Inflammatory macrophage (primary cell): Measurements from ENCODE around the gene VAC14.
"Not testable (repeated sequence)": the region's sequence is repeated elsewhere in the genome, so short reads cannot be mapped to it uniquely, and the experiment has no call there.

Source experiments
- DNase-seq, 2 donors: peaks; one replicate each; pipeline ENCODE4 v3.0.0-alpha.2; 2020 to 2022

Gene VAC14

DNA sequence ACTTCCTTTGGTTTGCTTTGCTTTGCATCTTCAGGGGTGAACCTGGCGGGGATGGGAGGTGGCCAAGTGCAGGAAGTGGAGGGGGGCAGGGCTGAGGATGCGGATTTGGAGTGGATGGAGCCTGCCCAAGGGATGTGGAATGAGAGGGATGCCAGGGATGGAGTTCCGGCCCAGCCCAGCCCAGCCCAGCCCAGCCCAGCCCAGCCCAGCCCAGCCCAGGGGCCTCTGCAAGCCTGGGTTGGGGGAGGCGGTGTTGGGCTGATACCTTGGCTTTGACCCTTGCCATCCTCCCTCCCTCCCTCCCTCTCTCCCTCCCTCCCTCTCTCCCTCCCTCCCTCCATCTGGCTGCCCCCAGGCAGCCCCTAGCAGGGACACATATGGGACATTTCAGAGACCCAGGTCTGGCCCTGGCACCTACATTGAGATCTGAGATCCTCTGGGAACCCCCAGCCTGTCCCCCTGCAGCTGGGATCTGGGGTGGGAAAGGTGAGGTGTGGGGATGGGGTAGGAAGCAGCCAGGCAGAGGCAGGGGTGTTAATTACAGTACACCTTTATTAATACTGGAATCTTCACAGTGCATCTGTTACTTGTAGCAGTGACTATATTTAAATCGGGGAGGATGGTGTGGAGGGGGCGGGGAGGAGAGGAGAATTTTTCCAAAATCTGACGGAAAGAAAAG lies 140.1 kb downstream of the VAC14 start:
- no peak for DNase-seq

DNA sequence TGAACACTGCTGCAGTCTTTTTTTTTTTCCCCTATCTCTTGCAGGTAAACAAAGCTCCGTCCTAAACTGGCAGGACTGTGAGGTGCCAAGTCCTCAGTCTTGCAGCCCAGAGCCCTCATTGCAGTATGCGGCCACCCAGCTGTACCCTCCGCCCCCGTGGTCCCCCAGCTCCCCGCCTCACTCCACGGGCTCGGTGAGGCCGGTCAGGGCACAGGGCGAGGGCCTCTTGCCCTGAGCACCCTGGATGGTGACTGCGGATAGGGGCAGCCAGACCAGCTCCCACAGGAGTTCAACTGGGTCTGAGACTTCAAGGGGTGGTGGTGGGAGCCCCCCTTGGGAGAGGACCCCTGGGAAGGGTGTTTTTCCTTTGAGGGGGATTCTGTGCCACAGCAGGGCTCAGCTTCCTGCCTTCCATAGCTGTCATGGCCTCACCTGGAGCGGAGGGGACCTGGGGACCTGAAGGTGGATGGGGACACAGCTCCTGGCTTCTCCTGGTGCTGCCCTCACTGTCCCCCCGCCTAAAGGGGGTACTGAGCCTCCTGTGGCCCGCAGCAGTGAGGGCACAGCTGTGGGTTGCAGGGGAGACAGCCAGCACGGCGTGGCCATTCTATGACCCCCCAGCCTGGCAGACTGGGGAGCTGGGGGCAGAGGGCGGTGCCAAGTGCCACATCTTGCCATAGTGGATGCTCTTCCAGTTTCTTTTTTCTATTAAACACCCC lies 140.8 kb downstream of the VAC14 start:
- no peak for DNase-seq

DNA sequence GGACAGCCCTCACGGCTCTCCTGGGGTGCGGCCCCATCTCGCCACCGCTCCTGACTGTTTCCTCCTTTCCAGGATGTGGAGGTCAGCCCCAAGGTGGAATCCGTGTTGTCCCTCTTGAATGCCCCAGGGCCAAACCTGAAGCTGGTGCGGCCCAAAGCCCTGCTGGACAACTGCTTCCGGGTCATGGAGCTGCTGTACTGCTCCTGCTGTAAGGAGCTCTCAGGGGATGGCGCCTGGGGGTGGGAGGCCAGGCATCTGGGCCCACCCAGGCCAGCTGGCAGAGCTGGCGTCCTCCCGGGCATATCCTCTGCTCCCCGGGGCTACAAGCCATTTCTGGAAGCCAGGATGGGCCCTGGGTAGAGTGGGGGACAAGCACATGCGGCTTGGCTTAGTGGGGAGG lies 141.4 kb downstream of the VAC14 start:
- no peak for DNase-seq

DNA sequence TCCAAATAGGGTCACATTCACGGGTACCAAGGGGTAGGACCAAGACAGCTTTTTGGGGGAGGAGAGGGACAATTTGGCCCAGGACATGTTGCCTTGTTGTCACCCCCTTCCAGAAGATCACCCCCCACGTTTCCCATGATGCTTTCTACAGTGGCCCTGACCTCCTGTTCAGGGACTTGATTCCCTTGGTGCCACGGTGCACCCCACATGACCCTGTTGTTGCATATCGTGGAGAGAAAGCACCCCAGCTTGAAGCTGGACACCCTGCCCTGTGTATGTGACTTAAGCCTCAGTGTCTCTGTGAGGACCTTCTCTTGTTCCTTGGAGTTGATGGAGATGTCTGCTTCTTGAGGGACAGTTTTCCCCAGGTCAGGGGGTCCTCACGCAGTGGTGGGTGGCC lies 142.0 kb downstream of the VAC14 start:
- no peak for DNase-seq

DNA sequence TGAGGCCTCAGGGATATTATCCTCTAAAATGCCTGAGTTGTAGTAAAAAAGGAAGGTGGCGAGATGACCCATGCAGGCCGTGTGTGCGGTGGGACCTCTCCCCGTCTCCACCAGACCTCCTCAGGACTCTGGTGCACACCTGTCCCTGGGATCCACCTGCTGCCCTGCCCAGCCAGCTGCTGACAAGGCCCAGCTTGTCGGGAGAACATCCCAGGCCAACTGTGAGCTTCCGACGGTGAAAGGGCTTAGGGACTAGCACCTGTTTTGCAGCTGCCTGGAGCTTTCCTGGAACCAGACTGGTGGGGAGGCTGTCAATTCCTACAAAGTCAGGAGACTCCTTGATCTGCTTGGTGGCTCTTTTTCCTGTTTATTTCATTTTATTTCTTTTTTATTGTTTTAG lies 143.0 kb downstream of the VAC14 start:
- DNase-seq = no peak

DNA sequence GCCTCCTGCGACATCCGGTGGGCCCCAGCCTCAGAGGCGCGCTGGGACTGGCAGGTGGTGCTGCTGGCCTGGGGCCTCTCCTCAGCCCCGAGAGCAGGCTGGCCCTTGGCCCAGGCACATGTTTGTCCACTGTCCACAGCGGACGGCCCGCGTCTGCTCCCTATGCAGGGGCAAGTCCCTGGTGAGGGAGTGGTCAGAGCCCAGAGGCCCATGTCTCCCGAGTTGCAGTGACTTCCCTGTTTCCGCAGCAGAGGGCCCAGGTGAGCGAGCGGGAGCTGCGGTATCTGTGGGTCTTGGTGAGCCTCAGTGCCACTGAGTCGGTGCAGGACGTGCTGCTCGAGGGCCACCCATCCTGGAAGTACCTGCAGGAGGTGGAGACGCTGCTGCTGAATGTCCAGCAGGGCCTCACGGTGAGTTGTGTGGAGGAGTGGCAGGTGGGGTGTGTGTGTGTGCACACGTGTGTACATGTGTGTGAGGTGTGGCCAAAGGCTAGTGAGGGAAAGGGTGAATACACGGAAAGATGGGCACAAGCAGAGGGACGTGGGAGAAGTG lies 144.2 kb downstream of the VAC14 start:
- DNase-seq = no peak

DNA sequence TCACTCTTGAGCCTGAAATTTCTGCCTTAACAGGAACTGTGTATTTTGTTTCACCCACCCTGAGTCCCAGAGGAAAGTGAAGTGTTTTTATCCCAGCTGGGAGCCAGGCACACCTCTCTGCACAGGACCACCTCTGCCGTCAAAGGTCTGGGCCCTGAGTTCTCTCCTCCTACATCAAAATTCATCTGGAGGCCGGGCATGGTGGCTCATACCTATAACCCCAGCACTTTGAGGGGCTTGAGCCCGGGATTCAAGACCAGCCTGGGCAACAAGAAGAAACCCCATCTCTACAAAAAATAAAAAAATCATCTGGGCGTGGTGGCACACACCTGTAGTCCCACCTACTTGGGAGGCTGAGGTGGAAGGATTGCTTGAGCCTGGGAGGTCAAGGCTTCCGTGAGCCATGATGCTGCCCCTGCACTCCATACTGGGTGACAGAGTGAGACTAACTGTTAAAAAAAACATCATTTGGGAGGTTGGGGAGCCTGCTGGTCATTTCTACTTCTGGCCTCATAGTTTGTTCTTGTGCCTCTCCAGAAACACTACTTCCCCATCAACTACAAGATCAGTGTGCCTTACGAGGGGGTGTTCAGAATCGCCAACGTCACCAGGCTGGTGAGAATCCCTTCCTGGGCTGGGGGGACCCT lies 144.8 kb downstream of the VAC14 start:
- no peak for DNase-seq

DNA sequence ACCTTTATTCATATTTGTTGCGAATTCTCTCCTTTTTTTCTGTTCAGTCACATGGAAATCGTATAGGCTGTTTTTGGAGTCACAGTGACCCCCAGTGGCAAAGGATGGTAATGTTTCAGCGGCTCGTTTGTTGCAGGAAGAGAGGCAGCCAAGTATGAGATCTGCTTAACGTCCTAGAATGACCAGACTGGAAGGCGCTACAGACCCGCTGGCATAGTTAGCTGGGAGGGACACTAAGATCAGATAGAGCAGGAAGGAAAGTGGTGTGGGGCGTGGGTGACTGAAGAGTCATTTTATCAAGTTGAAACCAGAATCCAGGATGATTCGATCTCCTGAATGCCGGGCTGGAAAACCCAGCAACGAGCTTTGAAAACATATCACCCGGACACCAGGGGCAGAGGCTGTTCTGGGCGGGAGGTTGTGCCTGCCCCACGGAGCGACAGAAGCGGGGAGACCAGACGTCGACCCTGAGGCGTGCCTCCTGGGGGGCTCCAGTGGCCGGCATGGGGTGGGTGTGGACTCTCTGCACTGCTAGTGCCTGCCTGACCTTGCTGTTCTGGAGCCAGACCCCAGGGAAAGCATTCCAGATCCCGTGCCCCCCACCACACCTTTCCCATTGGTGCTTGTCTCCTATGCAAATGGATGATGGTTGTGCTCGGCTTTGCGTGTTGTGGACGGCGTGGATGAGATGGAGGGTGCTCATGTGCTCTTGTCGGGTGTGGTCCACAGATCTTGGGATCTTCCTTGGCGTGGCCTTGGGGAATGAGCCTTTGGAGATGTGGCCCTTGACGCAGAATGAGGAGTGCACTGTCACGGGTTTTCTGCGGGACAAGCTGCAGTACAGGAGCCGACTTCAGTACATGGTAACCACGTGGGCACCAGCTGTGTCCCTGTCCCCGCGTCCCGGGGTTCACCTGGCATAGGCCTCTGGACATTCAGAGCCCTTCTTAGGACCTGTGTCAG lies 146.9 kb downstream of the VAC14 start:
- DNase-seq = peak; percentile 80 to 87

DNA sequence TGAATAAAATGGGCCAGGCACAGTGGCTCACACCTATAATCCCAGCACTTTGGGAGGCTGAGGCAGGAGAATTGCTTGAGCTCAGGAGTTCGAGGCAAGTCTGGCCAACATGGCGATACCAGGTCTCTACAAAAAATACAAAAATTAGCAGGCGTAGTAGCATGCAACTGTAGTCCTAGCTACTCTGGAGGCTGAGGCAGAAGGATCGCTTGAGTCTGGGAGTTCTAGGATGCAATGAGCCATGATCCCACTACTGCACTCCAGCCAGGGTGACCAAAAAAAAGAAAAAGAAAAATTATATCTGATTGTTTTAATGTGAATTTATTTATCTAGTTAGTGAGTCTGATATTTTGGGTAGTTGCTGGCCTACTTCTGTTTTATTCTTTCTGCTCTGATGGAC lies 147.6 kb downstream of the VAC14 start:
- DNase-seq = no peak

DNA sequence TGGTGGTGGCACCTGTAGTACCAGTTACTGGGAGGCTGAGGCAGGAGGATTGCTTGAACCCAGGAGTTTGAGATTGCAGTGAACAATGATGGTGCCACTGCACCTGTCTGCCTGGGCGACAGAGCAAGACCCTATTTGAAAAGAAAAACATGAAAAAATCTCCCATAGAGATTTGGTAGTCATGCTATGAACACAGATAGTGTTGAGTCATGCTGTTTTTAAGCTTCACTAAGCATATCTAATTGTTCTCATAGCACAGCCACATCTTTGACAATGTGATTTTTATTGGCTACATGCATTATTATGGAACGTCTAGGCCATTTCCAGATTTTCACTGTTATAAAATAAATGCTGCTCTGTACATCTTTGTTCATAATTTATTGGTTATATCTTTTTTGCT lies 148.6 kb downstream of the VAC14 start:
- DNase-seq = no peak

DNA sequence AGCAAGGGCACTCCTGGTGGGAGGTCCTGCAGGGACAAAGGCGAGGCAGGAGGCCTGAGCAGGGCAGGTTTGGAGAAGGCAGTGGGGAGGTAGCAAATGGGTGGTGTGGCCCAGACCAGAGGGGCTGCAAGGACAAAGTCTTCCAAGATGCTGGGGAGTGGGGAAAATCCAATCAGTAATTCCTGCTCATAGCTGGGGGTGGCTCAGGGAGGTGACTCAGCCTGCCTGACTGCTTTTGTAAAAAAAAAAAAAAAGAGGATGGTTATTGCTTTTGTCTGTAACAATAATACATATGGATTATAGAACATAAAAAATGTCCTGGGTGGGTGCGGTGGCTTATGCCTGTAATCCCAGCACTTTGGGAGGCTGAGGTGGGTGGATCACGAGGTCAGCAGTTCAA lies 149.4 kb downstream of the VAC14 start:
- no peak for DNase-seq

DNA sequence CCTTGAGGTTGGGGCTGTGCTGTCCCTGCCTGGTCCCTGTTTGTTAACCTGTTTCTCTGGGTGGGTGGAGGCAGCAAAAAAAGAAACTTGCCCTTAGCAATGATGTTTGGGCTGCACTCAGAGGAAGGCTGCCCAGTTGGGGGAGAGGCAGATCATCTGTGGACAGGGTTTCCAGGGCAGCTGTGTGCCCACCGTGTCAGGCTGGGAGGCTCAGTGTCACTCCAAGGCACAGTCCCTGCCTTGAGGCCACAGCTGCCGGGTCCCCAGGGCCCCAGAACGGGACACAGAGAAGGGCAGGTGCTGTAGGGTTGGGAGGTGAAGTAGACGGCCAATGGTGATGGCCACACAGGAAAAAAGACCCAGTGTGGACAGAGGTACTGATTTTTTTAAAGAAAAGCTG lies 150.7 kb downstream of the VAC14 start:
- DNase-seq = no peak

DNA sequence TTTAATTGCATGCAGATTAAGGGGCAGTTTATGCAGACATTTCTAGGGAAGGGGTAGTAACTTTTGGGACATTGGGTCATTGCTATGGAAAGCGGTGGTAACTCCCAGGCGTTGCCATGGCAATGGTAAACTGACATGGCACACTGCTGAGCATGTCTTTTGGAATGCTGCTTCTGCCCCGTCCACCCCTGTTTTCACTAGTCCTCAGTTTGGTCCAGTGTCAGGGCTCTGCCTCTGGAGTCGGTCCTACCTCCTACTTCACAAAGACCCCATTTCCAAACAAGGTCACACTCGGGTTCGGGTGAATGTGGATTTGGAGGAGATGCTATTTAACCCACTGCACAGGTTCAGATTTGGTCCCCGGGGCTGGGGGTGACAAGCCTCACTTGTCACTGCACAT lies 151.7 kb downstream of the VAC14 start:
- DNase-seq = no peak

DNA sequence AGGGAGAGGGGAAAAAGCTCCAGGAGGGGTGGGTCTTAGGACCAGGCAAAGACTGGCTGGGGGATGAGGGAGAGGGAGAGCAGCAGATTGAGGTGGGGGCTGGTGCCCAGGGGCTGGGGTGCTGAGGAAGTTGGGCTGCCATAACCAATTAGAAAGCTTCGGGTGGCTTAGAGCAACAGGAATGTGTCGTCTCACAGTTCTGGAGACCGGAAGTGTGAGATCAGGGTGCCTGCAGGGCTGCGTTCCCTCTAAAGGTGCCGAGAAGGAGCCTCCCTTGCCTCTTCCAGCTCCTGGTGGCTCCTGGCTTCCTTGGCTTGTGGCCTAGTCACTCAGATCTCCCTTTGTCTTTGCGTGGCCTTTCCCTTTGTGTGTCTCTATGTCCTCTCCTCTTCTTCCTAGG lies 152.4 kb downstream of the VAC14 start:
- DNase-seq = no peak

DNA sequence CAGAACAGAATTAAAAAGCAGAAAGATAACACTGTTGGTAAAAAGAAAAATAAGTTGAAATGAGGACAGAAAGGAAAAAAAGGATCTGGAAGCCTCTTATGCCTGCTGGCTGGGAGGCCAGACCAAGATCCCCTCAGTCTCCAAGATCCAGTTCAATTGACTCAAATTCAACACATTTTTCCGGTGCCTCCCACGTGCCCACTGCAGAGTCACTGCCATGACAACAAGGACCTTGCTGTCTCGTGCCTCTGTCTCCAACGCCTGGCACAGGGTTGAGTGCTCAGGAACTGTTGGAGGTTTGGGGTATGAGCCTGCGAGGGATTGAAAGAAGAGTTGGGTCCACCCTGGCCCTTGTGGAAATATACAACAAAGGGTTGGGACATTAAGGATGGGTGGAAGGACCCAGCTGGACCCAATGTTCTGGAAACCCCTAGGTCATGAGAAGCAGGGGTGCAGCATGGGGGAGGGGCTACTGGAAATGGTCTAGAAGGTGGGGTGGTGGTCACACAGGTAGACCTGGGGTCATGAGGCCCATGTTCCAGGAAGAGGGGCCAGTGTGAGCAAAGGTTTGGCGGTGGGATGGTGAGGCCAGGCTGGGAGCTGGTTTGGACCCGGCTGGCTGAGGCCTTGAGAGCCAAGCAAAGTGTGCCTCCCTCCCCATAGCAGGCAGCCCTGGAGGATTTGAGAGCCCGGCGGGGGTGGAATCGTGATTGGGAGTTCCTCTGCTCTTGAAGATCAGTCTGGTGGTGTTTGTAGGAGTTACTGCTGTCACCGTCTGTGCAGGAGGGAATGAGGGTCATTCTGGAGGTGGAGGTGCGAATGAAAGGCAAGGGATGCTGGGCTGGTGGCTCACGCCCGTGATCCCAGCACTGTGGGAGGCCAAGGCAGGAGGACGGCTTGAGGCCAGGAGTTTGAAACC lies 153.3 kb downstream of the VAC14 start:
- DNase-seq = no peak

DNA sequence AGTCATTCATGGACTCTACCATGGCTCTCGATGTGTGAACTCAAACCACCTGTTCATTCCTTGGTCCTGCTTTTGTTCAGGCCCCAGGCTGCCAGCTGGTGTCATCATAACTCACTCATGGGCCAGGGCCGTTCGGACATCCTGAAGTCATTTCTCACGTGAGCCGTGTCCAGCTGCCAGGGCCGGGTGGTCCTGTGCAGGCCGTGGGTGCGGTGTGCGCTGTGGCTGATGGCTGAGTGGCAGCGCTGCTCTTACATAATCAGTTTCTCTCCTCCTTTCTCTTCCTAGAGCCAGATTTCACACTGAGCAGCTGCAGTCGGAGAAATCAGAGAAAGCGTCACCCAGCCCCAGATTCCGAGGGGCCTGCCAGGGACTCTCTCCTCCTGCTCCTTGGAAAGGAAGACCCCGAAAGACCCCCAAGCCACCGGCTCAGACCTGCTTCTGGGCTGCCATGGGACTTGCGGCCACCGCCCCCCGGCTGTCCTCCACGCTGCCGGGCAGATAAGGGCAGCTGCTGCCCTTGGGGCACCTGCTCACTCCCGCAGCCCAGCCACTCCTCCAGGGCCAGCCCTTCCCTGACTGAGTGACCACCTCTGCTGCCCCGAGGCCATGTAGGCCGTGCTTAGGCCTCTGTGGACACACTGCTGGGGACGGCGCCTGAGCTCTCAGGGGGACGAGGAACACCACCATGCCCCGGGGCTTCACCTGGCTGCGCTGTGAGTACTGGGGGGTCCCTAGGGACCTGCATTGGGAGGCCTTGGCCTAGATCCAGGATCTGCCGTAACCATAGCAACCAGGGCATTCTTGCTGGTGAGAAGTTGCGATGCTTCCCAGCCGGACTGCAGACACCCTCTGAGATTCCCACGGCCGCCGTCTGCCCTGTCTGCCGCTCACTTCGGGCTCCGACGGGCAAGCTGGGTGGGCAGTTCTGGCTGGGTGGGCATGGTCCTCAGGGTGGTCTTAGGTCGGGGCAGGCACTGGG lies 154.4 kb downstream of the VAC14 start, which contains the start of gene IL34:
Gene IL34, plus strand, starts transcription at position 300 of the 982 bp plus-strand sequence. Its CDS starts 389 bp downstream, at position 689.
- no peak for DNase-seq

DNA sequence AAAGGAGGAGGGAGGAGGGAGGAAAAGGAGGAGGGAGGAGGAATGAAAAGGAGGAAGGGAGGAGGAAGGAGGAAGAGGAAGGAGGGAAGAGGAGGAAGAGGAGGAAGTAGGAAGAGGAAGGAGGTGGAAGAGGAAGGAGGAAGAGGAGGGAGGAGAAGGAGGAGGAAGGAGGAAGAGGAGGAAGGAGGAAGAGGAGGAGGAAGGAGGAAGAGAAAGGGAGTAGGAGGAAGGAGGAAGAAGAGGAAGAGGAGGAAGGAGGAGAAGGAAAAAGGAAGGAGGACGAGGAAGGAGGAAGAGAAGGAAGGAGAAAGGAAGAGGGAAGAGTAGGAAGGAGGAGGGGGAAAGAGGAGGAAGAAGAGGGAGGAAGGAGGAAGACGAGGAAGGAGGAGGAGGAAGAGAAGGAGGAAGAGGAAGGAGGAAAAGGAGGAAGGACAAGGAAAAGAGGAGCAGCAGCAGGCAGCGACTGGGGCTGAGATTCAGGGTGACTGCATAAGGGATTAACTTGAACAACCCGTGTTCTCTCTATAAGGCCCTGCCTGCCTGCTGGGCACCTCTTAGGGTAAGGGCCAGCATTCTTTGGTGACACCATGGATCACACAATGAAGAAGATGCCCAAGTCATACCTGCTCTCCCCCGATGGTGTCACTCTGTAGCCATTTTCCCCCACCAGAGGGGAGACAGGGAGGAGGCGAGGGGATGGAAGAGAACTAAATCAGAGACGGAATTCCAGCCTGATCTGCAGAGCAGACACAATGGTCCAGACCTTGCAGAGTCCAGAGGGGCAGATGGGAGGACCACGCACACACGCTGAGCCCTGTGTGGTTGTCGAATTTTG lies 156.0 kb downstream of the VAC14 start:
- DNase-seq = no peak

DNA sequence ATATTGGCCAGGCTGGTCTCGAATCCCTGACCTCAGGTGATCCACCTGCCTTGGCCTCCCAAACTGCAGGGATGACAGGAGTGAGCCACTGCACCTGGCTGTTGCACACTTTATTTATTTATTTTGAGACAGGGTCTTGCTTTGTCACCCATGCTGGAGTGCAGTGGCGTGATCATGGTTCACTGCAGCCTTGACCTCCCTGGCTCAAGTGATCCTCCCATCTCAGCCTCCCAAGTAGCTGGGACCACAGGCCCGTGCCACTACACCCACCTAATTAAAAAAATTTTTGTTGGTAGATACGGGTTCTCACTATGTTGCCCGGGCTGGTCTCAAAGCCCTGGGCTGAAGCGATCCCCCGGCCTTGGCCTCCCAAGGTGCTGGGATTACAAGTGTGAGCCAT lies 157.7 kb downstream of the VAC14 start:
- not testable (repeated sequence) for DNase-seq

DNA sequence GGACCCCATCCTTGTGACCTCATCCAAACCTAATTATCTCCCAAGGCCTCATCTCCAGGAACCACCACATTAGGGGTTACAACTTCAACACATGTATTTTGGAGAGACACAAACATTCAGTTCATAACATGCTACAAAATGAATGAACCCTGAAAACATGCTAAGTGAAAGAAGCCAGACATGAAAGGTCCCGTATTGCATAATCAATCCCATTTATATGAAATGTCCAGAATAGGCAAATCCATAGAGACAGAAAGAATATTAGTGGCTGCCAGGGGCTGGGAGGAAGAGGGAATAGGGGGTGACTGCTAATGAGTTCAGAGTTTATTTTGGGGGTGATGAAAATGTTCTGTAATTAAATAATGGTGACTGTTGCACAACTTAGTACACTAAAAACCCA lies 158.3 kb downstream of the VAC14 start:
- no peak for DNase-seq
